Progenitor cell of endocrine pancreas (in vitro differentiated cells): ENCODE data around the gene ZBTB16. TPM values are rescaled to one million over a fixed set of nuclear protein-coding genes. Genes with fewer than 3 reads are reported as not detected.

Source experiments
- DNase-seq: peaks from one replicate; pipeline ENCODE4 v3.0.0; 2021; ENCODE audit warnings: low spot score; ENCODE audit not compliant: unreplicated experiment
- H3K27ac Mint-ChIP-seq: 2 replicates; pipeline ENCODE4 v1.8.0; 2021; ENCODE audit warnings: mild to moderate bottlenecking, moderate library complexity, mixed read lengths
- H3K27me3 Mint-ChIP-seq: 2 replicates; pipeline ENCODE4 v1.8.0; 2021; ENCODE audit warnings: mixed read lengths
- H3K36me3 Mint-ChIP-seq: 2 replicates; pipeline ENCODE4 v1.8.0; 2022; ENCODE audit warnings: mixed read lengths; ENCODE audit not compliant: insufficient read depth
- H3K4me1 Mint-ChIP-seq: 2 replicates; pipeline ENCODE4 v1.8.0; 2021; ENCODE audit warnings: low read depth, mixed read lengths
- H3K4me3 Mint-ChIP-seq: 2 replicates; pipeline ENCODE4 v1.8.0; 2021; ENCODE audit warnings: low read depth, mild to moderate bottlenecking, moderate library complexity, mixed read lengths
- H3K9me3 Mint-ChIP-seq: 2 replicates; pipeline ENCODE4 v1.8.0; 2021; ENCODE audit warnings: low read depth, mixed read lengths
- total RNA-seq: library from RNA; stranded (reverse); gene quantifications from 2 replicates; pipeline ENCODE4 v1.2.1, GENCODE V29; 2021
- TF ChIP-seq, protein P1 (sequence below): fragments of 200-600 bp; sonication (generic); IDR thresholded peaks from one replicate; pipeline ENCODE4 v1.5.0; 2021; ENCODE audit warnings: antibody characterized with exemption, mild to moderate bottlenecking; ENCODE audit not compliant: unreplicated experiment

The ZBTB16 gene
- total RNA-seq, 1 donor from 2014 or later, result 29.6 TPM

DNA sequence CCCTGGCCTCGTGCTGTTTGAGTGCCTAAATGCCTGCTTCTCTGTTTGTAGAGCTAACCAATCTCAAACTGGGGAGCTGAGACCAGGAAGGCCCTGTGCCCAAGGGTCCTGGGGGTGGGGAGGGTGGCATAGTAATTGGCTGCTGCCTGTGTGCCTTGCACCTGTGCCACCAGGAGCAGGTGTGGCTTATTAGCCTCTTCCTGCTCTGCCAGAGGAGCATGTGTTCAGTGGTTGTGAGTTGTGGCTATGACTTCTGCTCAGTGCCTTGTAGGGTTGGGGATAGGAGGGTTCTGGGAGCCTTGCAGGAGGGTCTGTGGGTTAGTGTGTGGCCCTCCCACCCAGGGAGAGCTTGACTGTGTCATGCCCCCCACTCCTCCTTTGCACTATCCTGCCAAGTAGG lies 109.2 kb downstream of the ZBTB16 start:
- H3K9me3 Mint-ChIP-seq, result no peaks in the 10 kb centered on the region
- no peak overlapping the region for H3K27ac Mint-ChIP-seq
- no peak for DNase-seq
- peaks cover 36% of the 10 kb centered on the region for H3K4me1 Mint-ChIP-seq
- H3K4me3 Mint-ChIP-seq, result no peak overlapping the region
- no peaks in the 10 kb centered on the region for H3K36me3 Mint-ChIP-seq
- TF ChIP-seq, protein P1, sequence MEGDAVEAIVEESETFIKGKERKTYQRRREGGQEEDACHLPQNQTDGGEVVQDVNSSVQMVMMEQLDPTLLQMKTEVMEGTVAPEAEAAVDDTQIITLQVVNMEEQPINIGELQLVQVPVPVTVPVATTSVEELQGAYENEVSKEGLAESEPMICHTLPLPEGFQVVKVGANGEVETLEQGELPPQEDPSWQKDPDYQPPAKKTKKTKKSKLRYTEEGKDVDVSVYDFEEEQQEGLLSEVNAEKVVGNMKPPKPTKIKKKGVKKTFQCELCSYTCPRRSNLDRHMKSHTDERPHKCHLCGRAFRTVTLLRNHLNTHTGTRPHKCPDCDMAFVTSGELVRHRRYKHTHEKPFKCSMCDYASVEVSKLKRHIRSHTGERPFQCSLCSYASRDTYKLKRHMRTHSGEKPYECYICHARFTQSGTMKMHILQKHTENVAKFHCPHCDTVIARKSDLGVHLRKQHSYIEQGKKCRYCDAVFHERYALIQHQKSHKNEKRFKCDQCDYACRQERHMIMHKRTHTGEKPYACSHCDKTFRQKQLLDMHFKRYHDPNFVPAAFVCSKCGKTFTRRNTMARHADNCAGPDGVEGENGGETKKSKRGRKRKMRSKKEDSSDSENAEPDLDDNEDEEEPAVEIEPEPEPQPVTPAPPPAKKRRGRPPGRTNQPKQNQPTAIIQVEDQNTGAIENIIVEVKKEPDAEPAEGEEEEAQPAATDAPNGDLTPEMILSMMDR, result no peak
- no peaks in the 10 kb centered on the region for H3K27me3 Mint-ChIP-seq

DNA sequence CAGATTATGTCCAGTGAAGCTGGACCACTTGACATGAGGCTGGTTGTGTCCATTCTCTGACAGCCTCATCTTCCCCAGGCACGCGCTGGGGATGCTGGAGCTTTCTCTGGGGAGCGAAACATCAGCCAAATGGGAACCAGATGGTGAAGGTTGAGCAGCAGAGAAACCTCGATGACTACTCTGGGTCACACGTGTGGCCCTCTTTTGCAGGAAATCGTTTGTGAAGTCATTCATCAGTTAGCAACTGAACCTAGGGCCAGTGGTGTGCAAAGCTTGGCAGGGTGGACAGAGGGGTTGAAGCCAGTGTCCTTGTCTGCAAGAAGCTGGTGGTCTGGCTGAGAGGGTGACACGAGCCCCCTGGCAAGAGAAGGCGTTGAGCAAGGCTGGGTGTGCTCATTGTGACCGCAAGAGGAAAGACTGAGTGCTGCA lies 109.8 kb downstream of the ZBTB16 start:
- TF ChIP-seq, protein P1, result no peak
- Mint-ChIP-seq H3K27me3 (no peaks in the 10 kb centered on the region), H3K9me3 (no peaks in the 10 kb centered on the region), H3K4me3 (no peak overlapping the region), H3K4me1 (peaks cover 39% of the 10 kb centered on the region), H3K36me3 (no peaks in the 10 kb centered on the region), H3K27ac (no peak overlapping the region)
- DNase-seq, result no peak

DNA sequence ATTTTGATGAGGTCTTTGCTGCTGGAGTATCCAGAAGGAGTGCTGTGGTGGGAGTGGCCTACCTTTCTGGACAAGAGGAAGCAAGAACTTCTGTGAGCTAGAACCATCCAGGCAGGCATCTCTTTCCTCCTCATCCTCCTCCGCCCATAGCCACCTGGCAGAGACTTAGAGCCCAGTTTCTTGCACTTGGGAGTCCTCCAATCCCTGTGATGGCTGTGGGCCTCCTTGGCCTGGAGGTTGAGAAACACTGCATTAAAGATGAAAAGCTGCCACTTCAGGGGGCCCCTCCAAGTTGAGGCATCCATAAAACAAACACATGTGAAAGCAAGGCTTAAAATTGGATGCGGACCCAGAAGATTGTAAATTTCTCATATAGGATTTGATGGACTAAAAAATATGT lies 110.3 kb downstream of the ZBTB16 start:
- Mint-ChIP-seq H3K27ac (no peak overlapping the region), H3K36me3 (no peaks in the 10 kb centered on the region), H3K27me3 (no peaks in the 10 kb centered on the region), H3K4me1 (peaks cover 39% of the 10 kb centered on the region), H3K4me3 (no peak overlapping the region), H3K9me3 (no peaks in the 10 kb centered on the region)
- DNase-seq, result no peak
- TF ChIP-seq, protein P1, result no peak

DNA sequence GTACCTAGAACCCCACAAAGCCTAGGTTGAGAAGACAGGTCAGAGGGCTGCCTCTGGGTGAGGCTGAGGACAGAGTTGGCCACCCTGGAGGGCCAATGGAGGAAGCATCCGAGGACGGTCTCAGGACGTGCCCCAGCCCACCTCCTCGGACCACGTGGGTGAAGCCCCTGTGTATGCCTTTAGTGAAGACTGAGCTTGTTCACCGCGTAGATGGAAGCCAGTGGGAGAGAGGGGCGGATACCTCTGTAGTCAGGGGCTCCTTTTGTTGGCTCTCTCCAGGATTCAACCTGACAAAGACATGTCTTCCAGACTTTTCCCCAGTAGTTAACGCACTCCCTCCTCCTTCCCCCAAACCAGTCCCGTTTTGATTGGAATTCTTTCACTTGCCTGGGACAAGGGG lies 110.7 kb downstream of the ZBTB16 start:
- Mint-ChIP-seq H3K36me3 (no peaks in the 10 kb centered on the region), H3K27me3 (no peaks in the 10 kb centered on the region)

DNA sequence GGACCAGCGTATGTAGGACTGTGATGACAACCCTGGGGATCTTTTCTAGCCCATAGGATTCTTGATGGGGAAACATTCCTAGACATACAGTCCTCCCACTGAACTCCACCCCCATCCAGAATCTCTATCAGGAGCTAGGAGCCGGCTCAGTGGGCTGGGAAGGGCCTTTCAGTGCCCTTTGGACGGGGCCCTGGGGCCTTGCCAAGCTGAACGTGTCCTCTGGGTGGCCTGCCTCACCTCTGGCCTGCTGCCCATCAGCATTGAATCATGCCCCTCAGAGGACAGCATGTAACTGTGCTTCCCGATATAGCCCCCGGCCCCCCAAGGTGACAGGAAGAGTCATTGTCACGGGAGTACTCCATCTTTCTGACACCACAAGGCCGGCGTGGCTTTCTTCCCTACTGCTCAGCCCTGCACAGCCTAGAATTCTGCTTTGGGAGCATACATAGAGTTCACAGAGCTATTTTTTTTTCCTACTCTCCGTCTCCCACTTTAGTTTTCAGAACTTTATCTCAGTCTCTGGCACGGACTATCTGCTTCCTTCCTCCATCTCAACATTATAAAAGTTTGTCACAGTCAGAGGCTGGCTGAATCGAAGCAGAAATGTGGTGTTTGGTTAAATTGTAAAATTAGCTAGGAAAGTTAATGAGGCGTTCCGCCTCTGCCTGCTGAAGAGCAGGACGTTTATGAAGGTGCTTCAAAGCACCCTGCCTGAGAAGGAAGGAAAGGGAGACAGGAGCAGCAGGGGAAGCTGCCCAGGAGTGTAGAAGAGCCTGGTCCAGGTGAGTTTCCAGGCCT lies 111.9 kb downstream of the ZBTB16 start:
- Mint-ChIP-seq H3K4me3 (no peak overlapping the region), H3K9me3 (no peaks in the 10 kb centered on the region), H3K27ac (no peak overlapping the region), H3K36me3 (no peaks in the 10 kb centered on the region), H3K27me3 (no peaks in the 10 kb centered on the region), H3K4me1 (peaks cover 49% of the 10 kb centered on the region)
- no peak for DNase-seq
- TF ChIP-seq, protein P1, result no peak

More for the DNA sequence above, 110.7 kb downstream of the ZBTB16 start:
- H3K4me3 Mint-ChIP-seq, result no peak overlapping the region
- TF ChIP-seq, protein P1, result no peak
- DNase-seq, result no peak
- peaks cover 39% of the 10 kb centered on the region for H3K4me1 Mint-ChIP-seq
- H3K27ac Mint-ChIP-seq, result no peak overlapping the region
- no peaks in the 10 kb centered on the region for H3K9me3 Mint-ChIP-seq
